ENCODE results near the gene DHTKD1.

The DHTKD1 gene, protein sequence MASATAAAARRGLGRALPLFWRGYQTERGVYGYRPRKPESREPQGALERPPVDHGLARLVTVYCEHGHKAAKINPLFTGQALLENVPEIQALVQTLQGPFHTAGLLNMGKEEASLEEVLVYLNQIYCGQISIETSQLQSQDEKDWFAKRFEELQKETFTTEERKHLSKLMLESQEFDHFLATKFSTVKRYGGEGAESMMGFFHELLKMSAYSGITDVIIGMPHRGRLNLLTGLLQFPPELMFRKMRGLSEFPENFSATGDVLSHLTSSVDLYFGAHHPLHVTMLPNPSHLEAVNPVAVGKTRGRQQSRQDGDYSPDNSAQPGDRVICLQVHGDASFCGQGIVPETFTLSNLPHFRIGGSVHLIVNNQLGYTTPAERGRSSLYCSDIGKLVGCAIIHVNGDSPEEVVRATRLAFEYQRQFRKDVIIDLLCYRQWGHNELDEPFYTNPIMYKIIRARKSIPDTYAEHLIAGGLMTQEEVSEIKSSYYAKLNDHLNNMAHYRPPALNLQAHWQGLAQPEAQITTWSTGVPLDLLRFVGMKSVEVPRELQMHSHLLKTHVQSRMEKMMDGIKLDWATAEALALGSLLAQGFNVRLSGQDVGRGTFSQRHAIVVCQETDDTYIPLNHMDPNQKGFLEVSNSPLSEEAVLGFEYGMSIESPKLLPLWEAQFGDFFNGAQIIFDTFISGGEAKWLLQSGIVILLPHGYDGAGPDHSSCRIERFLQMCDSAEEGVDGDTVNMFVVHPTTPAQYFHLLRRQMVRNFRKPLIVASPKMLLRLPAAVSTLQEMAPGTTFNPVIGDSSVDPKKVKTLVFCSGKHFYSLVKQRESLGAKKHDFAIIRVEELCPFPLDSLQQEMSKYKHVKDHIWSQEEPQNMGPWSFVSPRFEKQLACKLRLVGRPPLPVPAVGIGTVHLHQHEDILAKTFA

DNA sequence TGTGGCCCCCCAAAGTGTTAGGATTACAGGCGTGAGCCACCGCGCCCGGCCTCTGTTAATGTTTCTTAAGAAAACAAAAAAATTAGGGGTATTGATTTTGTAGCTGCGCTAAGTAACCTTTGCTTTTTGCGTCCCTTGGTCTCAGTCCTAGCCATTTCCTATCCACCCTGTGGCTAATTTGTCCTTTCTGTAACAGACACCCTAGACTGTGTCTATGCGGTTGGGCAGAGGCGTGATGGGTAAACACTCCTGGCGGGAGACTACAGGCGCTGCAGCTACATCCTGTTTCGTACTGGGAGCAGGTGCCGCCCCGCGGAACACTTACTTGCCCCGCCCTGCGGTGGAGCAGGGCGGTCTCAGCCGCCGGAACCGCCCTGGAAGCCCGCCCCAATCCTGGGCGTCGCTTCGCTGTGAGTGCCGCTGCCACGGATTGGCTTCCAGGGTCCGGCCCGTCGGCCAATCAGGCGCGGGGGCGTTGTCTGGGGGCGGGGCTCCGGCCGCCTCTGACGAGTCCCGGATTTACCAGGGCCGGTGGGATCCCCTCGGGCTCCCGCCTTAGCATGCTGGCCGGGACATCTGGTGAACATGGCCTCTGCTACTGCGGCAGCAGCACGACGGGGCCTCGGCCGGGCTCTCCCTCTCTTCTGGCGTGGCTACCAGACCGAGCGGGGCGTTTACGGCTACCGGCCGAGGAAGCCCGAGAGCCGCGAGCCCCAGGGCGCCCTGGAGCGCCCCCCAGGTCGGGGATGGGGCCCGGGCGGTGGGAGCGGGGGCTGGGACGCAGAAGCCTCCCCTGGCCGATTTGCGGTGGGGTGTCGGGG lies at the start of gene DHTKD1:
Gene DHTKD1, plus strand, starts transcription at position 506 of the 821 bp plus-strand sequence. Its CDS starts 80 bp downstream, at position 586.
- peak; percentile 99 for DNase-seq

GRCh38 chr10:12019283-12019971 lies 49.3 kb upstream of the DHTKD1 start:
- no peak for DNase-seq

GRCh38 chr10:12020574-12020973 lies 48.2 kb upstream of the DHTKD1 start:
- DNase-seq = no peak

- no peak for DNase-seq
These were observed 46.0 kb upstream of the DHTKD1 start for GRCh38 chr10:12022580-12023257.

- no peak for DNase-seq
These were observed 43.2 kb upstream of the DHTKD1 start for GRCh38 chr10:12025591-12025990.

- no peak for DNase-seq
These were observed 41.2 kb upstream of the DHTKD1 start for GRCh38 chr10:12027539-12027938.

DNA sequence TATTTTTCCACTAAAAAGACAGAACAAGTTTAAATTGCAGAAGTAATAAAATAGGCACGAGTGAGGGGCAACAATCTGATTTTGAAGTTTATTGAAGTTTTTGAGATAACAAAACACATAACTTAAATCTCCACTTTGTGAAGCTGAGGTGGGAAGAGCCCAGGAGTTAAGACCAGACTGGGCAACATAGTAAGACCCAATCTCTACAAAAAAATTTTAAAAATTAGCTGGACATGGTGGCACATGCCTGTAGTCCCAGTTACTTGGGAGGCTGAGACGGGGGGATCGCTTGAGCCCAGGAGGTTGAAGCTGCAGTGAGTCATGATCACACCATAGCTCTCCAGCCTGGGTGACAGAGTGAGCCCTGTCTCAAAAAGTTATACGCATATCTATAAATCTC lies 37.4 kb upstream of the DHTKD1 start:
- DNase-seq = no peak

DNA sequence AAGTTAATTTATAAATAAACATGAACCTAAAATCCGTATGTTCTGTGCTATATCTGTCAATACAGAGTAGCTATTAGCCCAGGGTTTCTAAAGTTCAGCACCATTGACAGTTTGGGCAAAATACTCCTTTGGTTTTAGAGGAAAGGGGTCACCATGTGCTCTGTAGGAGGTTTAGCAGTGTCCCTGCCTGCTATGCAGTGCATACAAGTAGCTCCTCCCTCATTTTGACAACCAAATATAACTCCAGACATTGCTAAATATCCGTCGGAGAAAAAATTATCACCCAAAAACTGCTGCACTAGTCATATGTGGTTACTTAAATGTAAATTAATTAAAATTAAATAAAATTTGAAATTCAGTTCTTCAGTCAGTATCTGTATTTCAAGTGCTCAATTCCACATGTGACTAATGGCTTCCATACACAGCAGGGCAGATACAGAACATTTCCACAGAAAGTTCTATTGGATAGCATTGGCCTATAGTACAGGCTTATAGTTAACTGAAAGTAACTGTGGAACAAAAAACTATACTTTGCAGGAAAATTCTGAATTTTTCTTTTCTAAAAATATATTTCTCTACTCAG lies 32.6 kb upstream of the DHTKD1 start:
- no peak for DNase-seq

DNA sequence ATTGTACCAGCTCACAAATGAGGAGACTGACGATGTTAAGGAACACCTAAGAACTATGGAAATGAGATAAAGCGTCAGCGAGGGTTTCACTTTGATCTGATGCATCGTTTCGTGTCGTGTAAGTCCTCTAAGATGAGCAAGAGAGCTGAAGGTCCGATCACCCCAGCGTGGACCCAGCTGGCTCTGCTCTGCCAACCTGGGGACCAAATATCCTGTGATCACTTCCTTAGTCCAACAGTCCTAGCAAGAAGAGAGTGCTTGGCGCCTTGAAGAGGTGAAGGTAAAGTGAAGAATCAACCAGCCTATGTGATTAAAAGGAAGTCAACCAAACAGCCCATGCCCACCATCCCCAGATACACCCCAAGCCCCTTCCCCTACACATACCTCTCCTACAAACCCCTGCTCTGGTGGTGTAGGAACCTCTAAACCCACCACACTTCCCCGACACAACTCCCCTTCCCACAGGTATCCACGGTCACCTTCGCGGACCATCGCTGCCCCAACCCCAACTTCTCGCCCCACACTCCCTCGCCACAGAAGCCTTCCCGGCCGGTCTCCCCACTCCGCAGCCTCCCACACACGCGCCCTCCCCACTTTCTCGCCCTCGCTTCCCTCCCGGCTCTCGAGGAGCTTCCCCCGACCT lies 26.9 kb upstream of the DHTKD1 start:
- DNase-seq = peak; percentile 11

DNA sequence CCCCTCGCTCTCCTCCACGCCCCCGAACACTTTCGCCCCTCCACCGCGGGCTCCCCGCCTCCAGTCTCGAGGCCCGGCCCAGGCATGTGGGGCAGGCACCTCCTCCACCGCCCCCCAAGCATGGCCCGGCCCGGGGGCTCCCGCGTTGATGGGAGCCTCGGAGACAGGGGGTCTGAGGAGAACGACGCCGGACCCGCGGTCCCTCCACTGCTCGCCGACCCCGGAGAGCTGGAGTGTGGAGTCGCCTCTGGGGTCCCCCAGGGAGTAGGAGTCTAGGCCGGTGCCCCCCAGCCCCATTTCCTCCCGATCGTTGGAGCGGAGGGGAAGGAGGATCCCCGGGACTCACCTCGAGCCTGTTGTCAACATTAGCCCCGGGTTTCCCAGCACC lies 26.4 kb upstream of the DHTKD1 start:
- peak; percentile 64 for DNase-seq

DNA sequence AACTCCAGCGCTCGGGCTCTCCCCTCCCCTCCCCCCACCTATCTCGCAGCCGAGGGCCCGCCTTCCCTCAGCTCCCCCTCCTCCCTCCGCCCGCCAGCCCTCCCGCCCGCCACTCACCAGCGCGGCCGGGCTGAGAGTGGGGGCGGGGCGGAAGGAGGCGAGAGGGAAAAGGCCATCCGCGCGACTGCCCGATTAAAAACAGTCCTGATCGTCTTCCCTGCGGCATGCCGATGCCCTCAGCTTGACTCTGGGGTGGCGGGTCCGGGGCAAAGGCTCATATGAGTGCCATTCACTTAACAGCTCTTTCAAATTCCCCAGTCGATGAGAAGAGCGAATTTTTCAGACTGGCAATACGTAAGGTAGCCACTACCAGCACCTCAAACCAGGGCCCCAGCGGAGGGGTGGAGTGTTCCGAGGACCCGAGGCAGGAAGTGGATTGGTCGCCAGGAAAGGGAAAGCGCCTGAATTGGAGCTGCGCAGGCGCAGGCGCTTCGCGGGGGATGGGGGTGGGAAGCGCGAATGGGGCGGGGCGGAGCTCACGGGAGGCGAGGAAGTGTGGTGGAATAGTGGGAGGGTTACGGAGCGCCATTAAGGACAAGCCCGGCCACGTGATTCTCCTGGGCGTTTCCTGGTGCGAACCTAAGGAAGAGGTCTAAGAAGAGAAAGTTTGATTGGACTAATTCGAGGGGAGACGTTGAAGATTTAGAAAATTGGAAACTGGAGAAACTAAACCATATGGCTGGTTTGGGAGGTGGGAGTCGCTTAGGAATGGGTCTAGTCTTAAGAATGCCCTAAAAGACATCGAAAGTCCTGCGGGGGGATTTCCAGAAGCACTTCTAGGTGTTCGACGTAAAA lies 25.7 kb upstream of the DHTKD1 start, which contains the start of gene UPF2:
Gene UPF2, minus strand, starts transcription at position 13 of the 855 bp plus-strand sequence. CDS start 7,386 bp downstream, outside the sequence.
- DNase-seq = peak; percentile 98

GRCh38 chr10:12045596-12045995 lies 23.2 kb upstream of the DHTKD1 start:
- DNase-seq = no peak

GRCh38 chr10:12048547-12048946 lies 20.2 kb upstream of the DHTKD1 start:
- DNase-seq = no peak

DNA sequence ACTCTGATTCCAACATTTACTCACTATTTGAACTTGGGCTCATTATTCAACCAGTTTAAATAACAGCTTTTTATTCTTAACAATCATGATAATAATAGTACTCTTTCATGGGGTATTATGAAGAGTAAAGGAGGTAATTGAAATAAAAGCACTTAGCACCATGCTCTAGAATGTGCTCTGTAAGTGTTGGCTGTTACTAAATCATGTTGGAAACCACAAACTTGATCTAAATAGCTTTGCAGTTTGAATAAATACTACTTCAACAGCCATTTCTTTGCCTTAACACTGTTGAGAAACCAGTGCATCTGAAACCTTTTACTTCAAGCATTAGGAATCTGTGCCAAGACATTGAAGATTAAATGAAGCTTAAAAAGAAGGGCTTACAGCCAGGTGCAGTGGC lies 18.2 kb upstream of the DHTKD1 start:
- DNase-seq = no peak

DNA sequence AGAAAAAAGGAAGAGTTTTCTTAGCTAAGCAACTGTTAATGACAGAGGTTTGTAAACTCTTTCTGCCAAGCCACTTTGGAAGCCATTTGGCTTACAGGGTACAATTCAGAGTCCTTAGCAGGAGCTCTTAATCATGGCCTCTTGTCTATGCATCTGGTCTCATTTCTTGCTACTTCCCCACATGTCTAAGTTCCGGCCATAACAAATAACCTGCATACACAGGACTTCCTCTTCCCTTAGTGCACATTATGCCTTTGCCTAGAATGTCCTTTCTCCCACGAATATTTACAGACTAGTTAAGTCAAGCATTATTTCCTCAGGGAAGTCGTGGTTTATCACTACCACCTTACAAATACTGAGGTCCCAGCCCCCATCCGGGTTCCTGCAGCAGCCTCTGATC lies 17.5 kb upstream of the DHTKD1 start:
- no peak for DNase-seq

DNA sequence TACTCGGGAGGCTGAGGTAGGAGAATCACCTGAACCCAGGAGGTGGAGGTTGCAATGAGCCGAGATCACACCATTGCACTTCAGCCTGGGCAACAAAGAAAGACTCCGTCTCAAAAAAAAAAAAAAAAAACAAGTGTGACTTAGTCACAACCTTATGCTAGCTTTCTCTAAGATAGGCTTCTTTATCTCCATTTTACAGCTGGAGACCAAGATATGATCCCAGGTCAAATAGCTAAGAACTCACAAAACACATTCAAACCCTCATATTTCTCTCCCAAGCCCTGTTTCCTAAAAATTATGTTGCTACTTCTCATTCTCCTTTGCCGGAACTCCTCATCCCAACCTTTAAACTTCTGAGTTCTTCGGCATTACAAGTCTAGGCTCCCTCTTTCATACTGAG lies 13.0 kb upstream of the DHTKD1 start:
- DNase-seq = no peak

DNA sequence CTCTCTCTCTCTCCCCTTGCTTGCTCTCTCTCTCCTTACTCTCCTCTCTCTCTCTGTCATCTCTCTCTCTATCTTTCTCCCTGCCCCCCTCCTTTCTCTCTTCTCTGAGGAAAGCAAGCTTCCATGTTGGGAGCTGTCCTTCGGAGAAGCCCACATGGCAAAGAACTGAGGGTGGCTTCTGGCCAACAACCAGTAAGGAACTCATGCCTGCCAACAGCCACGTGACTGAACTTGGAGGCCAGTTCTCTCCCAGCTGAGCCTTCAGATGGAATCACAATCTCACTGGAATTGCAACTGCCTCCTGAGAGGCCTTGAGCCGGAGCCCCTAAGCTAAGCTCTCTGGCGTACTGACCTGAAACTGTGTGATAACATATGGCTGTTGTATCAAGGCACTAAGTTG lies 12.0 kb upstream of the DHTKD1 start:
- DNase-seq = no peak

DNA sequence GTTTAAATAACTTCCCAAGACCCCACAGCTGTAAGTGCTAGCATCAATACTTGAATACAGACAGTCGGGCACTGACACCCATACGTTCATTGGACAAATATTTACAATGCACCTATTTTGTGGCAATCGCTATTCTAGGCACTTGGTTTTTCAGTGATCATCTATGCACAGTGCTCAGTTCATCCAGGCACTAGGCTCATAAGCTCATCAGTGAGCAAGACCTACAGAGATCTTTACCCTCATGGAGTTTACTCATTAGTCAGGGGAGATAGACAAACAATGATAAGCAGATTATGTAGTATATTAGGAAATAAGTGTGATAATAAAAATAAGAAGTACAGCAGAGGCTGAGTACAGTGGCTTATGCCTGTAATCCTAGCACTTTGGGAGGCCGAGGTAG lies 7.6 kb upstream of the DHTKD1 start:
- no peak for DNase-seq

GRCh38 chr10:12062754-12063482 lies 5.8 kb upstream of the DHTKD1 start:
- DNase-seq = no peak
